Fibroblast of the aortic adventitia (primary cell): Measurements from ENCODE around the gene SFXN5. TPM values are rescaled to one million over a fixed set of nuclear protein-coding genes. Genes with fewer than 3 reads are reported as not detected.

Experiments used
- DNase-seq: peaks from one replicate; pipeline ENCODE4 v3.0.0-alpha.2; 2010; ENCODE audit warnings: low read depth
- H3K4me3 ChIP-seq: 2 replicates; pipeline ENCODE4 v1.5.1; 2011; ENCODE audit warnings: low read depth, mild to moderate bottlenecking, control low read depth, low read length, moderate library complexity
- total RNA-seq: library from RNA; depleted of rRNA; stranded (reverse); fragments of >200 nt; gene quantifications from 2 replicates; pipeline ENCODE4 v1.2.3, GENCODE V29; 2012; ENCODE audit warnings: low replicate concordance
- TF ChIP-seq, protein P1 (sequence below): IDR thresholded peaks from 2 replicates; pipeline ENCODE4 v1.5.1; 2011; ENCODE audit warnings: mild to moderate bottlenecking, low read length, control low read depth, inconsistent platforms; ENCODE audit not compliant: insufficient read depth

The SFXN5 gene
- total RNA-seq, 1 donor: 19.0 TPM

DNA sequence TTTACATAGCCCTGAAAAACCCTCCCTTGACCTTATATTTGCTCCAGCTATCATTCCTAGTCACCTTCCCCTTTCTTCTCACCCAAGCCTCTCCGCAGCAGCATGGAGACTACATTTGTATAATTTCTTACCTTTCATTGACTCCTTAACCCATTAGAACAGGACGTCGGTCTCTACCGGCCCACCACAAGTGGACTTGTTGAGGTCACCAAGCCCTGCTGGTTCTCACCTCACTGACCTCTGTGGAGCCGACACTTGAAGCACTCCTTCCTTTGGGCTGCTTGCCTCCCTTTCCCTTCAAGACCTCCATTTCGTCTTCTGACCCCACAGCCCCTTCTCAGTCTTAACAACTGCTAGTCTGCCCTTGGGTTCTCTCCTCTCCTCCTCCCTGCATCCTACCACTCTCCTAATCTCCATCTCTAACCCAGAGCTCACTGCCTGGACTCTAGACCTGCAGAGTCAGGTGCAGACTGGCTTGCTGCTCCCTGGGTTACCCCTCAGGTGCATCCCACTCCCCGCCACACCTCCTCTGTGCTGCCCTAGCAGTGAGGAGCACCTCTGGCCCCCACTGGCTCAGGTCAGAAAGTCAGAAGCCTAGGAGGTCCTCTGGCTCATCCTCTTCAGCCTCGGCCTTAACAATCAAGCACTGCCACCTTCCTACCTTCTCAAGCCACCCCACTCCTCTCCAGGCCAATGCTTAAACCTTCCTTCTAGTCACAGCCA, 5.3 kb upstream of the SFXN5 start:
- TF ChIP-seq, protein P1, sequence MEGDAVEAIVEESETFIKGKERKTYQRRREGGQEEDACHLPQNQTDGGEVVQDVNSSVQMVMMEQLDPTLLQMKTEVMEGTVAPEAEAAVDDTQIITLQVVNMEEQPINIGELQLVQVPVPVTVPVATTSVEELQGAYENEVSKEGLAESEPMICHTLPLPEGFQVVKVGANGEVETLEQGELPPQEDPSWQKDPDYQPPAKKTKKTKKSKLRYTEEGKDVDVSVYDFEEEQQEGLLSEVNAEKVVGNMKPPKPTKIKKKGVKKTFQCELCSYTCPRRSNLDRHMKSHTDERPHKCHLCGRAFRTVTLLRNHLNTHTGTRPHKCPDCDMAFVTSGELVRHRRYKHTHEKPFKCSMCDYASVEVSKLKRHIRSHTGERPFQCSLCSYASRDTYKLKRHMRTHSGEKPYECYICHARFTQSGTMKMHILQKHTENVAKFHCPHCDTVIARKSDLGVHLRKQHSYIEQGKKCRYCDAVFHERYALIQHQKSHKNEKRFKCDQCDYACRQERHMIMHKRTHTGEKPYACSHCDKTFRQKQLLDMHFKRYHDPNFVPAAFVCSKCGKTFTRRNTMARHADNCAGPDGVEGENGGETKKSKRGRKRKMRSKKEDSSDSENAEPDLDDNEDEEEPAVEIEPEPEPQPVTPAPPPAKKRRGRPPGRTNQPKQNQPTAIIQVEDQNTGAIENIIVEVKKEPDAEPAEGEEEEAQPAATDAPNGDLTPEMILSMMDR: no peak
- no peak overlapping the region for H3K4me3 ChIP-seq
- no peak for DNase-seq

DNA sequence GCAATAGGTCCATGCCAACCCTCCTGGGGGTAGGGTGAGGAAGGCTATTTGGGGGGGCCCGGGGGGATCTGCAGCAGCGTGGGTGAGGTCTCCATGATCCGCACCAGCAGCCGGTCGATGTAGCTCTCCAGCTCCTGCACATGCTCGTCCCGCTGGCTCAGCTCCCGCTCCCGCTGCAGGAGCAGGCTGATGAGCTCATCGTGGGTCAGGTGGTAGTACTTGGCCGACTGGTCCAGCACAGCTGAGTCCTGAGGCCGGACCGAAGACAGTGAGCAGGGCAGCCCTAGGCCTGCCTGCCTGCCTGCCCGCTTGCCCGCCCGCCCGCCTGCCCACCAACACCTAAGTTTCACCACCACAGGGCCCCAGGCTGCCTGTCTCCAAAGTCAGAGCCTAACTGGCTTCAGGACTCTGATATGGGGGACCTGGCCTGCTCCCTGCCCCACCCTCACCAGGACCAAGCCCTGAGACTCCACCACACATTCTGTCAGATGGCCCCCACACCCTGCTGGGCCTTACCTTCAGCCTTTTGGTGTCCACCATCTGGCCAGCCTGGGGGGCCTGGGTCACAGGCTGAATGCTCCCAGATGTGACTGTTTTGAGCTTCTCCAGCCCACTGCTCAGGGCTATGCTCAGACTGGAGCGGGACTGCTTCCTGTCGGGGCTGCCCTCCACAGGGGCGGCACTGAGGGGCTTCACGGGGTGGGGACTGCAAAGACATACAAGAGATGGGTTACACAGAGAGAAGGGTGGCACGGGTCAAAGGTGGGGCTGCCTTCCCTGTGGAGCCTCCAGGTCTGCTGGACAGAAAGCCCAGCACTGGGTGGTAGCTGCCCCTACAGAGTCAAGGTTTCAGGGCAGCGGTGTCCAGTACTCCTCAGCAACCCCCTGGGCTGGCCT, 4.2 kb upstream of the SFXN5 start:
- TF ChIP-seq, protein P1: no peak
- DNase-seq: peak; percentile 76
- H3K4me3 ChIP-seq: no peak overlapping the region

DNA sequence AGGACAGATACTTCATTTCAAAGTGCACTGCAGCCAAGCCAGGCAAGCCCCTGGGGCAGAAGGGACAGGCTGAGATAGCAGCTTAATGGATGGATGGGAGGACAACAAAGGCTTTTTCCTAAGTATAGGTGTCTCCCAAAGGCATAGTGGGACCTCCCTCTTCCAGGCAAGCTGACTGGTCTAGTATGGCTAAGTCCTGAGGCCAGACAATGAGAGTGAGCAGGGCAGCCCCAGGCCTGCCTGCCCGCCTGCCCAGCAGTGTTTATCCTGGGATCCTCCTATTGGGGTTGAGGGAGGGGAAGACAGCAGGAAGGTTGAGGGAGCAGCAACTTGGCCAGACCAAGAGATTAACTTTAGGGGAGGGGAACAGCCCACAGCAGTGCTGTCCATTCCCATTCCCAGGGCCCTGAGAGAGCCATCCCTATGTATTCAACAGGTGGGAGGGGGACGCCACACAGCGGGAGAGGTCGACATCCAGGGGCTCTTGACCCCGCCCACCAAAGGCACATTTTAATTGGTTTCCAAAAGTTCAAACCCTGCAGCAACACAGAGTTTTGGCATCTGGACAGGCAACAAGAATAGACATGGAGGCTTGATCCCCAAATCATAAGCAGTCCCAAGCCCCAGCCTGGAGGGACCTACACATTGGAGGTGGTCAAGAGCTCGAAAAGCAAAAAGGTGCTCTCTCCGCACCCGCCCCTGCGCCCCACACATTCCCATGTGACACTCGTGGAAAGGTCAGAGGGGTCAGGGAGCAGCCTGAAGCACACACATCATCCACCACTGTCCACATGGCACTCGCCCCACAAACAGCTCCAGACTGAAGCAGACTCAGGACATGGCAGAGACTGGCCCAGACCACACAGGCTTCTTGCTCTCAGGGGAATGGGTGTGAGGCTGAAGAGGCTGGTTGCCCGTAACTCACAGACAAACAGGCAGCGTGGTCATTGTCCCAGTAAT, 2.9 kb upstream of the SFXN5 start:
- DNase-seq: no peak
- TF ChIP-seq, protein P1: no peak
- no peak overlapping the region for H3K4me3 ChIP-seq

DNA sequence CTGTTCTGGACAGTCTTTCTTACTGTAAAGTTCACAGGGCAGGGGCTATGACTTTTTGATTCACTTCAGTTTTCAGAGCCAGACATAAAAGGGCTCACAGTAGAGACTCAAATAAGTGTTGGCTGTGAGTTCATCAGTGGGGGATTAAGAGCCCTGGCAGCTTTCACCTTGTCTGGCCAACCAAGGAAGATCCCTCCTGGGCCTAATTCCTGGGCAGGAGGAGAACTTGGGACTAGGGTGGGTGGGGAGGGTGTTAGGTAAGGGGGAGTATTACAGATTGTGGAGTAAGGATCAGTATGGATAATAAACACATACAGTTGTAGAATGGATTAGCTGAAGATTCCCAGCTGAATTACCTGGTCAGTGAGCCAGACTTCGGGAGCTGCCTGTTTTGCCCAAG, 904 bp upstream of the SFXN5 start:
- TF ChIP-seq, protein P1: no peak
- DNase-seq: no peak
- H3K4me3 ChIP-seq: no peak overlapping the region

DNA sequence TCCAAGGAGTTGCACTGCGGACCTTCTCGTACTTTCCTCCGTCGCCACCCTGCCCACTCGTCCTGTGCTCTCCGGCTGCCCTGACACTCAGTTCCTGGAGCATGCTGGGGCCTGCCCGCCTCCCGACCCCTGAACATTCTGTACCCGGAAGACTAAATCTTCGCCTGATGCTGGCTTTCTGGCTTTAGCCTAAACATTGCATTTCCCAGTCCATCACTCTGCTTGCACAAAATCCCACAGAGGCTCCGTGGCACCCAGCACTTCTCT, 550 bp upstream of the SFXN5 start:
- DNase-seq: no peak
- TF ChIP-seq, protein P1: no peak

DNA sequence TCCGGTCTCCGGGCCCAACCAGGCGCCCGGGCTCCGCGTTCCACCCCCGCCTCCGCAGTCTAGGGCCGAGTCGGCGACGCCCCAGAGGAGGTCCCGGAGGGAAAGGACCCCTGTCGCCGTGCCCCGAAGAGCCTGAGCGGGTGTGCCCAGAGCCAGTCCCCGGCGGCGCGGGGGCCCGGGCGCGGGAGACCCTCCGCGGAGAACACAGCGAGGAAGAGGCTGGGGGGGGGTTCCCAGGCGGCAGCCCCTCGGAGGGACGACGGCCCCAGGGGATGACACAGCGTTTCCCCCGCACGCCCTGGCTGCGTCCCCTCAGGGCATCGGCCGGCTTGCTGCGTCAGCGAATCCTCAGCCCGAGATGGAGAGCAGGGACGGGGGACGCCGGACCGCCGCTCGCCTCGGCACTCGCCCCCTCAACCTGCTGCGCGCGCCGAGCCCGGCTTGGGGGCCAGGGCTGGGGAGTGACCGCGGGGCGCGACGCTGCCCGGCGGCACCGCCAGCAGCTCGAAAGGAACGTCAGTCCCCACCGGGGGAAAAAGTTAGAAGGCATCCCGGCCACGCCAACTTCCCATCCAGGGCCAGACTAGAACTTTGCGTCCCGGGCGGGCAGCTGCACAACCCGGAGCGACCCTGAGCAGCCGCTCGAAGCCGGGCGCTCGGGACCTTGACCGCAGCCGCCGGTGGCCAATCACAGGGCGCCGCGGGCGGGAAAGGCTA, 711 bp downstream of the SFXN5 start:
- no peak for DNase-seq
- TF ChIP-seq, protein P1: no peak
- peak overlapping the region; percentile 83 for H3K4me3 ChIP-seq

More for the DNA sequence above, 550 bp upstream of the SFXN5 start:
- H3K4me3 ChIP-seq: peak overlapping the region; percentile 85
